ENCODE results near the gene AUTS2.
"Not testable (repeated sequence)": the region's sequence is repeated elsewhere in the genome, so short reads cannot be mapped to it uniquely, and the experiment has no call there.

The AUTS2 gene

DNA sequence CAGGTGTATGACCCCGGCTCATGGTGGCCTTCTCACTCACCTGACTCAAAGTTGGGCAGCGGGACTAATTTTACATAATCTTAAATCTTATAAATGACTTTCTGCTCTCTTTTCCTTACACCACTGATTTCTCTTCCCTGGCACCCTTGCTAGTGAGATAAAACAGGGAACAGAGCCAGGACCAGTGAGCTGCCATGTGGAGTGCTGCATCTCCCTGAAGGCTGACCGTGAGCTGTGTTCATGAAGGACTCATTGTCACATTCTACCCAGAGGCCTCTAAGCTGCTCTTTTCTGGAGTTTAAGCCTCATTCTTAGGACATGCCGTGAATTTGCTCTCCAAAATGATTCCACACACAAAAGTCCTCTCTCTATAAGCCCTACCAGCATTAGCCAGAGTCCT, 762.3 kb downstream of the AUTS2 start:
- TF ChIP-seq, protein P1, sequence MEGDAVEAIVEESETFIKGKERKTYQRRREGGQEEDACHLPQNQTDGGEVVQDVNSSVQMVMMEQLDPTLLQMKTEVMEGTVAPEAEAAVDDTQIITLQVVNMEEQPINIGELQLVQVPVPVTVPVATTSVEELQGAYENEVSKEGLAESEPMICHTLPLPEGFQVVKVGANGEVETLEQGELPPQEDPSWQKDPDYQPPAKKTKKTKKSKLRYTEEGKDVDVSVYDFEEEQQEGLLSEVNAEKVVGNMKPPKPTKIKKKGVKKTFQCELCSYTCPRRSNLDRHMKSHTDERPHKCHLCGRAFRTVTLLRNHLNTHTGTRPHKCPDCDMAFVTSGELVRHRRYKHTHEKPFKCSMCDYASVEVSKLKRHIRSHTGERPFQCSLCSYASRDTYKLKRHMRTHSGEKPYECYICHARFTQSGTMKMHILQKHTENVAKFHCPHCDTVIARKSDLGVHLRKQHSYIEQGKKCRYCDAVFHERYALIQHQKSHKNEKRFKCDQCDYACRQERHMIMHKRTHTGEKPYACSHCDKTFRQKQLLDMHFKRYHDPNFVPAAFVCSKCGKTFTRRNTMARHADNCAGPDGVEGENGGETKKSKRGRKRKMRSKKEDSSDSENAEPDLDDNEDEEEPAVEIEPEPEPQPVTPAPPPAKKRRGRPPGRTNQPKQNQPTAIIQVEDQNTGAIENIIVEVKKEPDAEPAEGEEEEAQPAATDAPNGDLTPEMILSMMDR (IDR thresholded peaks at IDR 0.05; ENCODE audit: control insufficient read depth, extremely low read depth, insufficient read depth): no peak
- no peak for DNase-seq (ENCODE audit: low read depth)
- H3K4me3 ChIP-seq (ENCODE audit: low read depth, low read length): no peak overlapping the region

DNA sequence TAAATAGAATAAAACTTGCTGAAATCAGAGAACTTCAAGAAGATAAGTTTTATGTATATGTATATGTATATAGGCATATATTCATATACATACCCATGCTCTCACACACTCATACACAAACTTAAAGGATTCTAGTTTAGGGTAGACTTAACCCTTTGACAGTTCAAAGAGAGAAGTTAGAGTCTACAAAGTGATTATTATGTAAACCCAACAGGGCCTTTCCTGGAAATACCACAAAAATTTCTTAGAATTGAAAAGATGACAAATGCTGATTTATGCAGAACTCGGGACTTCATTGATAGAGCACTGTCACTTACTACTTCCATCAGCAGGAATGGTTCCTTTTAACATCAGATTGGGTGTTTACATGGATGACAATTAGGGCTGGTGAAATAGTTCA, 763.5 kb downstream of the AUTS2 start:
- TF ChIP-seq, protein P1 (IDR thresholded peaks at IDR 0.05; ENCODE audit: control insufficient read depth, extremely low read depth, insufficient read depth): no peak
- H3K4me3 ChIP-seq (ENCODE audit: low read depth, low read length): no peak overlapping the region
- DNase-seq (ENCODE audit: low read depth): no peak

DNA sequence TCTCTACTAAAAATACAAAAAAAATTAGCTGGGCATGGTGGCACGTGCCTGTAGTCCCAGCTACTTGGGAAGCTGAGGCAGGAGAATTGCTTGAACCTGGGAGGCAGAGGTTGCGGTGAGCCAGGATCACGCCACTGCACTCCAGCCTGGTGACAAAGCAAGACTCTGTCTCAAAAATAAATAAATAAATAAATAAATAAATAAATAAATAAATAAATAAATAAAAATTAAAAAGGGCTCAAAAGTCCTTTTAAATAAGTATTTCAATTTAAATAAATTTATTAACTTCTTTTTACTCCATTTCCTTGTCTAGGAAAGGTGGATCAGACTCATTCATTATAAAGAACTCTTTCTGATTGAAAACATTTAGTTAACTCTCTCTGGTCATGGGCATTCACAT, 766.1 kb downstream of the AUTS2 start:
- DNase-seq (ENCODE audit: low read depth); H3K4me3 ChIP-seq (ENCODE audit: low read depth, low read length): not testable (repeated sequence)

DNA sequence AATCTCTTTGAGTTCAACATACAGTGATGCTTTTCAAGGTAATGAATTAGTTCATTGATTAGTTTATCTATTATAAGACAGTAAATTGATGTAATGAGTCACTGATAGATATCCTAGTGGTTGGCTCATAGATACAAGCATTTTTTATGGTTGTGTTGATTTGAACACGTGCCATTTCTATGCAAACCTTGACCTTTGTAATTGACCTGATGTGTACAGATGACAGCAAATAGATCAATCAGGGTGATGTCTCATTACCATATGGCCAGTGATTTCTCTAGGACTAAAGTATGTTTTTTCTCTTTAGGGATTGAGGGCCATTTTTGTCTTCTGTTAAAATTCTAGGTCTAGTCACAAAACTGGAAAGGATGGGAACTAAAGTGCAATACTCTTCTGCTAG, 773.4 kb downstream of the AUTS2 start:
- DNase-seq (ENCODE audit: low read depth): no peak
- TF ChIP-seq, protein P1 (IDR thresholded peaks at IDR 0.05; ENCODE audit: control insufficient read depth, extremely low read depth, insufficient read depth): no peak
- no peak overlapping the region for H3K4me3 ChIP-seq (ENCODE audit: low read depth, low read length)

DNA sequence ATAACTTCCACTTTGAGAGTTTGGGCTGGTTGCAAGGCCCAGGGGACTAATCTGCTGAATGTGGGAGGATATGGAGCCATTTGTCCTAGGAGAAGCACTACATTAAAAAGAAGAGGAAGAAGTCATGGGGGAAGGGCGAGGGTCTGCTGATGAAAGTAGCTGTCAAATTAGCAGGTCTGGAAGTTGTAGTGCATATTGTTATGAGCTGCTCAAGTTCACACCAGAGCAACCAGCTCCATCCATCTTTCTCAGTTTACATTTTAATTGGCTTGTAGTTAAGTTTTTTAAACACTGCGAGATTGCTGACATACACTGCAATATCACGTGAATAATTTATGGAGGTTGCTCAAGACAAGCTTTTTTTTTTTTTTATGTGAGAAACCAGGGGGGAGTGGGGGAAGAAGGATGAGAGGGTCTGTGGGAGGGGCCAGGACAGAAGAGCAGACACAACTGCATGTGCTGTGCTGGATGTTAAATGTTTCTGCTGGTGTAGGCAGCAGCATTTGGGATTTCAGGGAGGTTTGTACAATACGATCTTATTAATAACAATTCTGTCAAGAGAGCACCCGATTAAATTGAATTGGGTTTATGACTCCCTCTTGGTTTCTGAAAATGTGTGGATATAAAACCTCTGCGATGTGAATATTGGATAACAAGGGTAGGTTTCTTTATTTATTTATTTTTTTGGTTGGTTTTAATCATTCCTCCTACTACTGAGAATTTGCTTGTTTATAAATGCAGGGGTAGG, 774.7 kb downstream of the AUTS2 start:
- no peak for DNase-seq (ENCODE audit: low read depth)
- H3K4me3 ChIP-seq (ENCODE audit: low read depth, low read length): no peak overlapping the region
- TF ChIP-seq, protein P1 (IDR thresholded peaks at IDR 0.05; ENCODE audit: control insufficient read depth, extremely low read depth, insufficient read depth): no peak

DNA sequence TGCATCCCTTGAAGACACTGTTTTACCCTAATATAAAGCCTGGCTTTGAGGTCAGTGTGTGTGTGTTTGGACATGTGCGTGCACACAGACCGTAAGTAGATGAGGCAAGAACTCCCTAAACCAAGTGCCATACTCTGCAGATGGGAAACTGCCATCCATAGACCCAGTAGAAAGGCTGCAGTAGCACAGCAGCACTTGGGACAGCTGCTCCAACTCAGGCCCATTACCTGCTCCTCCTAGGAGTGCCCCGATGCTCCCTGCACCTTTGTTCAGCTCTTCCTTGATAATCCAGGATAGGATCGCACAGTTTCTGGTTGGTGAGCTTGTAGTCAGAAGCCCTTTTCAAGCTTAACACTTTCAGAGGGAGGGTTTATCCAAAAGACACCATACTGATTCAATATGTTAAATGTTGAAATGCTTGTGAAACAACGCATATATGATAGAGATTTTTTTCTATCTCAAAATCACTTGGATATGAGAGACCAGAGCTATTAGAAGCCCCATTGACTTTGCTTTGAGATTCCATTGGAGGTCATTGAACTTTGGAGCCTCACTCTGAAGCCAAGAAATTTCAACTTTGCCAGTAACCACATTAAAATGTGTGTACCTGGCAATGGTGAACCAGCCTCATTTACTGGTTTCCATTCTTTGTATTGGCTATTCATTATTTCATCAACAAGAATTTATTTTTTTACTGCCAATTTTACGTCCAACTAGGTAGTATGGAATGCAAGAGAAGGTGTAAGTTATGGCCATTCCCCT, 776.7 kb downstream of the AUTS2 start:
- DNase-seq (ENCODE audit: low read depth): no peak
- H3K4me3 ChIP-seq (ENCODE audit: low read depth, low read length): no peak overlapping the region
- TF ChIP-seq, protein P1 (IDR thresholded peaks at IDR 0.05; ENCODE audit: control insufficient read depth, extremely low read depth, insufficient read depth): no peak

DNA sequence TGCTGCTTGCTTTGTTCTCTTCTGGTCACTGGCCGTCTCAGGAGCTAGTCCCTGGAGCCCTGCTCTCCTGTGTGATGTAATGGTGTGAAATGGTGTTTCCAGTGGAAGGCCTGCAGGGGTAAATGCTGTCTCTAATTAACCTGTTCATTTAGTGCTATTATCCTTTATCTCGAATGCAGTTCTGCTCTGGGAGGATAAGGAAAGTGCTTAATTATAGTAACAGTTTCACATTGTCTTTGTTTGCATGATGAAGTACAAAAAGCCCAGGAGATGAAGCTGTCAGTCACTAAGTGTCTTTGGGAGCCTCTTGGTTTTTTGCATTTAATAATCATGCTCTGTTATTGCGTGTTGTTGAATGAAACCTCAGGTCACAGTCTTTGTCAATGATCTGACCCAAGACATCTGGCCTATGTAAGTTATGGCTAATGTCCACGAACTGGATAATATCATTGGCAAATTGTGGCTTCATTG, 778.3 kb downstream of the AUTS2 start:
- no peak overlapping the region for H3K4me3 ChIP-seq (ENCODE audit: low read depth, low read length)
- no peak for DNase-seq (ENCODE audit: low read depth)
- TF ChIP-seq, protein P1 (IDR thresholded peaks at IDR 0.05; ENCODE audit: control insufficient read depth, extremely low read depth, insufficient read depth): no peak

Data from LNCaP clone FGC (cell line).